Gastroesophageal sphincter (tissue), 3 donors: Measurements from ENCODE around the gene TPSD1.
"Not testable (repeated sequence)": the region's sequence is repeated elsewhere in the genome, so short reads cannot be mapped to it uniquely, and the experiment has no call there.

Experiments
- CTCF ChIP-seq, 4 experiments: fragments of 200-600 bp in 2 of 4; fragments of 450-650 bp in 2 of 4; sonication (generic) in 1 of 4; IDR thresholded peaks; one replicate each; pipeline ENCODE4 v1.5.1; 2017 to 2019; ENCODE audit warnings: antibody characterized with exemption in 4 of 4, mild to moderate bottlenecking in 2 of 4, moderate library complexity in 2 of 4
- POLR2A ChIP-seq, 2 donors: fragments of 450-650 bp; IDR thresholded peaks; one replicate each; pipeline ENCODE4 v1.6.1; 2017; ENCODE audit warnings: antibody characterized with exemption in 2 of 2, mild to moderate bottlenecking in 2 of 2, moderate library complexity in 1 of 2

GRCh38 chr16:1256296-1256873, 516 bp downstream of the TPSD1 start:
- TF ChIP-seq CTCF, POLR2A (IDR thresholded peaks at IDR 0.05): not testable (repeated sequence)
